ENCODE measurements around the gene NTHL1.
"Not testable (repeated sequence)": the region's sequence is repeated elsewhere in the genome, so short reads cannot be mapped to it uniquely, and the experiment has no call there.

The NTHL1 gene

GRCh38 chr16:2040041-2040786, 7.4 kb downstream of the NTHL1 start:
- no peak for DNase-seq

- no peak for DNase-seq
Measured at GRCh38 chr16:2039274-2040031, 8.2 kb downstream of the NTHL1 start.

GRCh38 chr16:2038382-2039231, 9.0 kb downstream of the NTHL1 start:
- no peak for DNase-seq

GRCh38 chr16:2037647-2038381, 9.8 kb downstream of the NTHL1 start:
- DNase-seq, result no peak

- DNase-seq, result no peak
Measured at GRCh38 chr16:2037115-2037514, 10.5 kb downstream of the NTHL1 start.

GRCh38 chr16:2036200-2036966, 11.3 kb downstream of the NTHL1 start:
- no peak for DNase-seq

- DNase-seq, result no peak
Measured at GRCh38 chr16:2035431-2036199, 12.0 kb downstream of the NTHL1 start.

GRCh38 chr16:2034696-2035430, 12.8 kb downstream of the NTHL1 start:
- DNase-seq, result no peak

- not testable (repeated sequence) for DNase-seq
Measured at GRCh38 chr16:2033909-2034695, 13.5 kb downstream of the NTHL1 start.

GRCh38 chr16:2033057-2033908, 14.4 kb downstream of the NTHL1 start:
- DNase-seq, result no peak

GRCh38 chr16:2032285-2033056, 15.2 kb downstream of the NTHL1 start:
- DNase-seq, result no peak

GRCh38 chr16:2031081-2031577, 16.5 kb downstream of the NTHL1 start:
- no peak for DNase-seq

GRCh38 chr16:2030036-2030435, 17.6 kb downstream of the NTHL1 start:
- DNase-seq, result no peak

- no peak for DNase-seq
Measured at GRCh38 chr16:2029350-2029749, 18.3 kb downstream of the NTHL1 start.

- no peak for DNase-seq
Measured at GRCh38 chr16:2028620-2029220, 18.9 kb downstream of the NTHL1 start.

GRCh38 chr16:2028146-2028545, 19.5 kb downstream of the NTHL1 start:
- no peak for DNase-seq

Data from activated CD4-positive, alpha-beta T cell treated with anti-CD3 and anti-CD28 coated beads for 48 hours (primary cell).